K562 (cell line): ENCODE measurements around the gene B4GALT1. TPM values are rescaled to one million over a fixed set of nuclear protein-coding genes. Genes with fewer than 3 reads are reported as not detected.

Source experiments
- ATAC-seq: fragments of 200-7000 bp; cut with Tn5 transposase; 3 replicates; pipeline ENCODE4 v1.9.1; 2020; ENCODE audit warnings: moderate library complexity
- BruUV-seq: library from RNA; stranded (reverse); fragments of 400-500 nt; replicated peaks from 2 replicates; lab custom pipeline; 2021; lab: Mats Ljungman, UMichigan
- CTCF ChIA-PET: fragments of 300-600 bp; formaldehyde crosslinking; extraction: SDS; loops from one replicate; lab custom pipeline; 2021; ENCODE audit warnings: low intra/inter-chr PET ratio; lab: Yijun Ruan, JAX
- POLR2A ChIA-PET: fragments of 300-600, 350-650 bp; sonication (Branson Sonifier 250); formaldehyde crosslinking; extraction: SDS; loops from one replicate; lab custom pipeline; 2021; ENCODE audit warnings: antibody characterized with exemption, inconsistent platforms; lab: Yijun Ruan, JAX
- DNase-seq, 4 experiments: peaks; one replicate each; pipeline versions ENCODE4 v3.0.0 to v3.0.0-alpha.2; 2011 to 2018; ENCODE audit warnings: low spot score in 3 of 4, mixed read lengths in 3 of 4; ENCODE audit errors: extremely low read depth in 1 of 4
- FAIRE-seq: peaks from 2 replicates; lab custom pipeline; 2011; peaks lifted over from hg19 to GRCh38; lab: Jason Lieb, UNC
- H2AFZ ChIP-seq: 2 replicates; pipeline ENCODE4 v1.6.0; 2011; ENCODE audit warnings: low read depth, low read length, control low read depth, inconsistent platforms
- H3K27ac ChIP-seq: fragments of 200-600 bp; 3 replicates; pipeline ENCODE4 v1.8.0; 2011; ENCODE audit warnings: low read depth, mild to moderate bottlenecking, control low read depth, inconsistent platforms, low read length, moderate library complexity, mixed read lengths; ENCODE audit errors: extremely low read depth
- H3K27me3 ChIP-seq, 2 experiments: fragments of 300-600 bp in 1 of 2; 2 replicates in 1 of 2; 3 replicates in 1 of 2; pipeline versions ENCODE4 v1.6.0 to v1.8.0; 2011; ENCODE audit warnings: inconsistent platforms in 2 of 2, low read length in 2 of 2, mild to moderate bottlenecking in 1 of 2, mixed read lengths in 1 of 2, moderate library complexity in 1 of 2; ENCODE audit not compliant: control insufficient read depth in 2 of 2, insufficient read depth in 2 of 2
- H3K36me3 ChIP-seq: fragments of 300-600 bp; 3 replicates; pipeline ENCODE4 v1.8.0; 2011; ENCODE audit warnings: mild to moderate bottlenecking, low read length, inconsistent platforms; ENCODE audit not compliant: control insufficient read depth, insufficient read depth
- H3K4me1 ChIP-seq, 2 experiments: fragments of 200-600 bp in 1 of 2; replicated peaks in 1 of 2; 2 replicates in 1 of 2; 3 replicates in 1 of 2; pipeline versions ENCODE4 v1.5.1 to v1.8.0; 2011; ENCODE audit warnings: inconsistent platforms in 2 of 2, low read length in 2 of 2, mild to moderate bottlenecking in 1 of 2, mixed read lengths in 1 of 2, moderate library complexity in 1 of 2; ENCODE audit not compliant: control insufficient read depth in 2 of 2, insufficient read depth in 2 of 2
- H3K4me2 ChIP-seq: 2 replicates; pipeline ENCODE4 v1.6.1; 2011; ENCODE audit warnings: low read length, control low read depth, inconsistent platforms, mixed read lengths; ENCODE audit not compliant: insufficient read depth
- H3K4me3 ChIP-seq: fragments of 200-600 bp; sonication (generic), shearing (Covaris generic); 2 replicates; pipeline ENCODE4 v1.5.1; 2016; ENCODE audit warnings: control low read depth, inconsistent platforms
- H3K79me2 ChIP-seq: fragments of 200-600 bp; 3 replicates; pipeline ENCODE4 v1.8.0; 2011; ENCODE audit warnings: low read length, inconsistent platforms; ENCODE audit not compliant: control insufficient read depth, insufficient read depth
- H3K9ac ChIP-seq, 2 experiments: 2 replicates each; pipeline versions ENCODE4 v1.6.0 to v1.6.1; 2011; ENCODE audit warnings: low read depth in 2 of 2, low read length in 2 of 2, control low read depth in 1 of 2, inconsistent platforms in 1 of 2, mild to moderate bottlenecking in 1 of 2, mixed read lengths in 1 of 2; ENCODE audit not compliant: insufficient read depth in 1 of 2
- H3K9me1 ChIP-seq: one replicate; pipeline ENCODE4 v1.6.0; 2011; ENCODE audit warnings: inconsistent platforms, mild to moderate bottlenecking, low read length, moderate library complexity; ENCODE audit not compliant: control insufficient read depth, insufficient read depth
- H3K9me3 ChIP-seq: replicated peaks from 2 replicates; pipeline ENCODE4 v1.5.1; 2011; ENCODE audit warnings: low read depth, low read length, inconsistent platforms; ENCODE audit not compliant: control insufficient read depth, insufficient read depth
- H4K20me1 ChIP-seq: replicated peaks from 2 replicates; pipeline ENCODE4 v1.6.1; 2011; ENCODE audit warnings: low read length, inconsistent platforms, mixed read lengths; ENCODE audit not compliant: control insufficient read depth, insufficient read depth
- BCOR ChIP-seq: fragments of 450-650 bp; IDR thresholded peaks from 2 replicates; pipeline ENCODE4 v1.6.1; 2016
- NR2C2 ChIP-seq, 2 experiments: fragments of 200-800 bp in 1 of 2; sonication (Bioruptor generic) in 1 of 2; sonication (generic) in 1 of 2; formaldehyde crosslinking in 1 of 2; IDR thresholded peaks; 2 replicates each; pipeline versions ENCODE4 v1.6.1 to v1.8.0; 2016 to 2022; ENCODE audit warnings: mild to moderate bottlenecking in 1 of 2, missing compliant biosample characterization in 1 of 2, missing genetic modification characterization in 1 of 2, missing genetic modification reagents in 1 of 2
- RAD51 ChIP-seq: fragments of 450-650 bp; IDR thresholded peaks from 2 replicates; pipeline ENCODE4 v1.7.1; 2016; ENCODE audit warnings: low read depth, mild to moderate bottlenecking, borderline replicate concordance
- WGBS: fragments of 100-300 bp; shearing (Covaris generic); methylation state at CpG from one replicate; pipeline ENCODE4 v1.1.6; 2016; ENCODE audit warnings: low coverage, mixed read lengths; ENCODE audit not compliant: insufficient coverage; ENCODE audit errors: missing lambda C conversion rate; 5-methylcytosine and 5-hydroxymethylcytosine counted together
- in situ Hi-C: fragments of 300-500 bp; cut with MboI; formaldehyde crosslinking; loops from 4 replicates; pipeline ENCODE4 v1.15.0; 2018; ENCODE audit warnings: inconsistent platforms, mixed read lengths
- intact Hi-C: fragments of 100-400 bp; cut with micrococcal nuclease; formaldehyde crosslinking; loops from 2 replicates; pipeline ENCODE4 v1.14.2; 2022
- polyA plus RNA-seq, 8 experiments: library from polyadenylated mRNA; depleted of rRNA in 4 of 8; stranded (reverse) in 5 of 8; unstranded in 3 of 8; fragments of >200 nt; fragmentation: Nextera tagmentation in 2 of 8; fragmentation: Illumina TruSeq in 1 of 8; extraction: Ambion mirVana in 2 of 8; extraction: Trizol in 1 of 8; gene quantifications; 2 replicates each; pipeline versions ENCODE4 v1.2.1 to v1.2.3, GENCODE V29; 2011 to 2014; ENCODE audit warnings: inconsistent platforms in 1 of 8, missing spikeins in 1 of 8
- total RNA-seq, 7 experiments: library from RNA; depleted of rRNA in 6 of 7; stranded (reverse); fragments of >200 nt in 6 of 7; fragmentation: Illumina TruSeq in 2 of 7; extraction: Trizol in 2 of 7; gene quantifications; 2 replicates each; pipeline versions ENCODE4 v1.2.1 to v1.2.3, GENCODE V29; 2011 to 2021; ENCODE audit warnings: low replicate concordance in 1 of 7
- TF ChIP-seq, protein P1 (sequence below): sonication (generic); formaldehyde crosslinking; IDR thresholded peaks from 2 replicates; pipeline ENCODE4 v1.8.0; 2022; ENCODE audit warnings: missing genetic modification reagents, mild to moderate bottlenecking, moderate library complexity, borderline replicate concordance
- TF ChIP-seq, protein P2 (sequence below), 3 experiments: fragments of 200-800 bp in 1 of 3; fragments of 250-450 bp in 1 of 3; fragments of 450-650 bp in 1 of 3; sonication (Bioruptor Pico) in 1 of 3; sonication (Bioruptor generic) in 1 of 3; formaldehyde crosslinking in 1 of 3; IDR thresholded peaks; 2 replicates each; pipeline versions ENCODE4 v1.6.1 to v1.8.0; 2016 to 2022; ENCODE audit warnings: mild to moderate bottlenecking in 2 of 3, missing genetic modification characterization in 2 of 3, missing compliant biosample characterization in 1 of 3, moderate library complexity in 1 of 3
- TF ChIP-seq, protein P3 (sequence below), 2 experiments: fragments of 450-650 bp in 1 of 2; sonication (generic) in 1 of 2; formaldehyde crosslinking in 1 of 2; IDR thresholded peaks in 1 of 2; conservative IDR thresholded peaks in 1 of 2; 2 replicates each; pipeline versions ENCODE4 v1.6.1 to v1.8.1; 2016 to 2023; ENCODE audit warnings: mild to moderate bottlenecking in 2 of 2, moderate library complexity in 2 of 2, inconsistent platforms in 1 of 2, missing genetic modification reagents in 1 of 2
- TF ChIP-seq, protein P4 (sequence below): sonication (generic); formaldehyde crosslinking; IDR thresholded peaks from 2 replicates; pipeline ENCODE4 v1.5.0; 2020; ENCODE audit warnings: missing genetic modification reagents

The B4GALT1 gene
- total and polyA plus RNA-seq, 9 of the 15 experiments (the other 6 are each of a cell fraction or from before 2014, with no cell fraction given), result 4.1 to 26.8 (median 7.1) TPM

DNA sequence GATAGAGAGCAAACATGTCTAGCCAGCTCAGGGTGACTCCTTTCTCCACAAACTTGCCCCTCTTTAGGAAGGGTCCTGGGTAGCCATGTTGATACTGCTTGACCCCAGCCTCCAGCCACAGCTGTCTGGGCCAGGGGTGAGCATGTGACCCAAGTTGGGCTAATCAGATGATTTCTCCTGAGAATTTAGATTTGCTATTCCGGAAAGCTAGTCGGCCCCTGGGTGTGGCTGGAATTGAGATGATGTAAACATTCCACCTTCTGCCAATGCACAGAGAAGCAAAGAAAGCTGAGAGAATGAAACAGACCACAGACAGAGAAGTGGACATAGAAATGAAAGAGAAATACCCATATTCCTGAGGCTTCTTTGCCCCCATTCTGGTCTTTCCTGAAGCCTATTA lies 17.8 kb upstream of the B4GALT1 start:
- ChIA-PET CTCF (no interaction called here), POLR2A (interaction anchor here (0.6 to 1.1 kb wide), 2 partner anchors 22 to 41 kb away, joined by 3 read pairs; no protein-coding TSS in a partner anchor)
- ATAC-seq (peak; percentile 67), FAIRE-seq (no peak), DNase-seq (peak in 1 of 4 experiments; percentile 33)
- WGBS, result 10% methylated on average over 2 of the region's 2 CpGs
- peak overlapping the region; percentile 43; the same call in 1 of the 2 replicates for H3K4me2 ChIP-seq
- no peaks in the 10 kb centered on the region for H3K9me3 ChIP-seq
- no peak overlapping the region; the same call in 2 of the 3 replicates for H3K27ac ChIP-seq
- in situ Hi-C loops (no loop called here), intact Hi-C loops (no loop called here)
- H3K4me3 ChIP-seq, result no peak overlapping the region
- peaks cover 10 to 21% of the 10 kb centered on the region in 2 experiments; a peak in 3 of 5 replicates for H3K4me1 ChIP-seq
- TF ChIP-seq, protein P1, sequence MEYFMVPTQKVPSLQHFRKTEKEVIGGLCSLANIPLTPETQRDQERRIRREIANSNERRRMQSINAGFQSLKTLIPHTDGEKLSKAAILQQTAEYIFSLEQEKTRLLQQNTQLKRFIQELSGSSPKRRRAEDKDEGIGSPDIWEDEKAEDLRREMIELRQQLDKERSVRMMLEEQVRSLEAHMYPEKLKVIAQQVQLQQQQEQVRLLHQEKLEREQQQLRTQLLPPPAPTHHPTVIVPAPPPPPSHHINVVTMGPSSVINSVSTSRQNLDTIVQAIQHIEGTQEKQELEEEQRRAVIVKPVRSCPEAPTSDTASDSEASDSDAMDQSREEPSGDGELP (CRISPR knock-in tag), result 0 out of 2 replicates have a peak, but pooled peaks have one; percentile 24
- TF ChIP-seq, protein P2, sequence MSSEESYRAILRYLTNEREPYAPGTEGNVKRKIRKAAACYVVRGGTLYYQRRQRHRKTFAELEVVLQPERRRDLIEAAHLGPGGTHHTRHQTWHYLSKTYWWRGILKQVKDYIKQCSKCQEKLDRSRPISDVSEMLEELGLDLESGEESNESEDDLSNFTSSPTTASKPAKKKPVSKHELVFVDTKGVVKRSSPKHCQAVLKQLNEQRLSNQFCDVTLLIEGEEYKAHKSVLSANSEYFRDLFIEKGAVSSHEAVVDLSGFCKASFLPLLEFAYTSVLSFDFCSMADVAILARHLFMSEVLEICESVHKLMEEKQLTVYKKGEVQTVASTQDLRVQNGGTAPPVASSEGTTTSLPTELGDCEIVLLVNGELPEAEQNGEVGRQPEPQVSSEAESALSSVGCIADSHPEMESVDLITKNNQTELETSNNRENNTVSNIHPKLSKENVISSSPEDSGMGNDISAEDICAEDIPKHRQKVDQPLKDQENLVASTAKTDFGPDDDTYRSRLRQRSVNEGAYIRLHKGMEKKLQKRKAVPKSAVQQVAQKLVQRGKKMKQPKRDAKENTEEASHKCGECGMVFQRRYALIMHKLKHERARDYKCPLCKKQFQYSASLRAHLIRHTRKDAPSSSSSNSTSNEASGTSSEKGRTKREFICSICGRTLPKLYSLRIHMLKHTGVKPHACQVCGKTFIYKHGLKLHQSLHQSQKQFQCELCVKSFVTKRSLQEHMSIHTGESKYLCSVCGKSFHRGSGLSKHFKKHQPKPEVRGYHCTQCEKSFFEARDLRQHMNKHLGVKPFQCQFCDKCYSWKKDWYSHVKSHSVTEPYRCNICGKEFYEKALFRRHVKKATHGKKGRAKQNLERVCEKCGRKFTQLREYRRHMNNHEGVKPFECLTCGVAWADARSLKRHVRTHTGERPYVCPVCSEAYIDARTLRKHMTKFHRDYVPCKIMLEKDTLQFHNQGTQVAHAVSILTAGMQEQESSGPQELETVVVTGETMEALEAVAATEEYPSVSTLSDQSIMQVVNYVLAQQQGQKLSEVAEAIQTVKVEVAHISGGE (CRISPR knock-in tag; IDR thresholded peaks at IDR 0.05), result no peak
- TF ChIP-seq, protein P3, sequence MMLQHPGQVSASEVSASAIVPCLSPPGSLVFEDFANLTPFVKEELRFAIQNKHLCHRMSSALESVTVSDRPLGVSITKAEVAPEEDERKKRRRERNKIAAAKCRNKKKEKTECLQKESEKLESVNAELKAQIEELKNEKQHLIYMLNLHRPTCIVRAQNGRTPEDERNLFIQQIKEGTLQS (IDR thresholded peaks at IDR 0.05), result peak; percentile 24; the same call in 1 of the 2 replicates
- TF ChIP-seq, protein P3 (CRISPR knock-in tag; conservative IDR thresholded peaks at IDR 0.05), result no peak
- TF ChIP-seq NR2C2 (CRISPR knock-in tag; IDR thresholded peaks at IDR 0.05) (no peak), NR2C2 (tag; IDR thresholded peaks at IDR 0.05) (peak; percentile 41; the same call in 1 of the 2 replicates), RAD51 (peak; percentile 57; the same call in 1 of the 2 replicates), BCOR (no peak)
- TF ChIP-seq, protein P4, sequence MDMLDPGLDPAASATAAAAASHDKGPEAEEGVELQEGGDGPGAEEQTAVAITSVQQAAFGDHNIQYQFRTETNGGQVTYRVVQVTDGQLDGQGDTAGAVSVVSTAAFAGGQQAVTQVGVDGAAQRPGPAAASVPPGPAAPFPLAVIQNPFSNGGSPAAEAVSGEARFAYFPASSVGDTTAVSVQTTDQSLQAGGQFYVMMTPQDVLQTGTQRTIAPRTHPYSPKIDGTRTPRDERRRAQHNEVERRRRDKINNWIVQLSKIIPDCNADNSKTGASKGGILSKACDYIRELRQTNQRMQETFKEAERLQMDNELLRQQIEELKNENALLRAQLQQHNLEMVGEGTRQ (CRISPR knock-in tag), result peak; percentile 62
- no peak overlapping the region; a peak in 1 of 4 replicates for H3K9ac ChIP-seq
- H4K20me1 ChIP-seq, result no peaks in the 10 kb centered on the region
- no peaks in the 10 kb centered on the region for H3K9me1 ChIP-seq
- peak overlapping the region; percentile 34 for H2AFZ ChIP-seq
- no peaks in the 10 kb centered on the region for H3K79me2 ChIP-seq
- BruUV-seq, result no TSS peak
- H3K27me3 ChIP-seq, result no peaks in the 10 kb centered on the region
- H3K36me3 ChIP-seq, result no peaks in the 10 kb centered on the region
